Neural cell (in vitro differentiated cells): ENCODE measurements around the gene GABBR2.

ENCODE experiments used
- CTCF ChIP-seq: fragments of 450-650 bp; IDR thresholded peaks from 2 replicates; pipeline ENCODE4 v1.5.1; 2014; ENCODE audit warnings: antibody characterized with exemption, mild to moderate bottlenecking, moderate library complexity; ENCODE audit not compliant: poor library complexity, severe bottlenecking
- POLR2AphosphoS5 ChIP-seq: IDR thresholded peaks from 2 replicates; pipeline ENCODE4 v1.6.1; 2012
- REST ChIP-seq: IDR thresholded peaks from 2 replicates; pipeline ENCODE4 v1.6.1; 2012; ENCODE audit warnings: borderline replicate concordance

DNA sequence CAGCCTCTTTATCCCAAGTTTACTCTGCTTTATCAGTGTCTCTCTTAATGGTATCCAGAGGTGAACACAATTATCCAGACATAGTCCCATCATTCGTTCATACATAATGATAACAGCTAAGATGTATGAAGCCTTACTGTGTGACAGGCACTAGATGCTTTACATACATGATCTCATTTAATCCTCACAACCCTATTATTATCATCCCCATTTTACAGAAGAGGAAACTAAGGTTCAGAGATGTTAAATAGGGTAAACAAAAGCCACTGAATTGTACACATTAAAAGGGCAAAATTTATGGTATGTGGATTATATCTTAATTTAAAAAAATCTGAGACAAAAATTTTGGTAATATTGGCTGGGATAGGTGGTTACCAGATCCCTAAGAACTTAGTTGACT, 329.2 kb downstream of the GABBR2 start:
- TF ChIP-seq POLR2AphosphoS5 (no peak), CTCF (no peak), REST (no peak)
